K562 (cell line): ENCODE measurements around the gene LTBP4.

ENCODE experiments used
- MAX ChIP-seq: sonication (generic); formaldehyde crosslinking; IDR thresholded peaks from 2 replicates; pipeline ENCODE4 v1.9.0; 2022; ENCODE audit warnings: mild to moderate bottlenecking, missing genetic modification reagents
- ZBTB7A ChIP-seq: IDR thresholded peaks from 2 replicates; pipeline ENCODE4 v1.6.1; 2011; ENCODE audit warnings: low read depth, mild to moderate bottlenecking, low read length, moderate library complexity, borderline replicate concordance; ENCODE audit not compliant: control insufficient read depth

GRCh38 chr19:40599902-40600569, 1.1 kb upstream of the LTBP4 start:
- TF ChIP-seq ZBTB7A (peak; percentile 10; the same call in 1 of the 2 replicates), MAX (no peak)
